Midbrain (tissue), 1 donor: Measurements from ENCODE around the gene HMCES.
"Not testable (repeated sequence)": the region's sequence is repeated elsewhere in the genome, so short reads cannot be mapped to it uniquely, and the experiment has no call there.

ENCODE experiments used
- DNase-seq: peaks from one replicate; lab custom pipeline; 2025; lab: John Stamatoyannopoulos, UW

HMCES gene

DNA sequence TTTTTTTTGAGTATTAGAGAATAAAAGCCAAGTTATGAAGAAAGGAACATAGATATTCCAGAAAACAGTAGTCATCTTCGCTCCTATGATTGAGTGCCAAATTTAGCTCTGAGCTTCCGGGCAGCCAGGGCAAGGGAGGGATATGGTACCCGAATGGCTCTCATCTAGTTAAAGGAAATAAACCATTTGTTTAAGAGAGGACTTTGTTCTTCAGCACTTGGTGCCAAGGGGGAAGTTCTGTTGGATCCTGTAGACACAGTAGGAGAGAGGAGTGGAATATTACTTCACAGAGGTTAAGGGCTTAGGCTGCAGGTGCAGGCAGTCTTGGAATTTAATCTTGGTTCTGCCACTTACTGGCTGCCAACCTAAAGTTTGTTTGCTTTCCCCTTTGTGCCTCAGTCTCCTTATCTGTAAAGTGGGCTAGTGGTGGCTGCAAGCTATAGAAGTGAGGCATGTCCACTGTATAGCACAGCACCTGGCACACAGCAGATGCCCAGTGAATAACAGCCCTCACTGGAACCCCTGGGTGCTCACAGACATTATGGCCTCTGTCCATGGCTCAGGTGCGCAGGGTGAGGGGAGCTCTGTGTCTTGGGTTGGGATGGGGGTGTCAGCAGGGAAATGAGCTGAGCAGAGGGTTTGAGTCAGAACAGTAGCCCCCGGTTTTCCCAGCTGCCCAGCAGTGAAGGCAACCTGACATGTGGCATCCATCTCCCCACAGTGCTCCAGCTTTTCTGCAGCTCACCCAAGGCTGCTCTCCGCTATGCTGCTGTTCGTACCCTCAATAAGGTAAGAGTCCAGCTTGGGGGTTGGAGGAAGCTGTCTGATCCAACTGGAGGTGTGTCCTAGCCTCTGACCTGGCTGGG, 18.8 kb upstream of the HMCES start:
- no peak for DNase-seq

DNA sequence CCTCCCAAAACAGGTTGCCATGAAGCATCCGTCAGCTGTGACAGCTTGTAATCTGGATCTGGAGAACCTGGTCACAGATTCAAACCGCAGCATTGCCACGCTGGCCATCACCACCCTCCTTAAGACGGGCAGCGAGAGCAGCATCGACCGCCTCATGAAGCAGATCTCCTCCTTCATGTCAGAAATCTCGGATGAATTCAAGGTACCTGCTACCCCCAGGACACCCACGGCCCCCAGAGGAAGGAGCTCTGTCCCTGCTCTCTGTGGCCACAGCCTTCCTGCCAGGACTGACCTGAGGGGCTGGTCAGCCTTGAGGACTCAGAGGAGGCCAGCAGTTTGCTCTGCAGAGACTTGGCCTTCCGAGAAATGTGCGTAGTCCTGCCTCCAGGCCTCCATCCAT, 18.1 kb upstream of the HMCES start:
- DNase-seq = no peak

DNA sequence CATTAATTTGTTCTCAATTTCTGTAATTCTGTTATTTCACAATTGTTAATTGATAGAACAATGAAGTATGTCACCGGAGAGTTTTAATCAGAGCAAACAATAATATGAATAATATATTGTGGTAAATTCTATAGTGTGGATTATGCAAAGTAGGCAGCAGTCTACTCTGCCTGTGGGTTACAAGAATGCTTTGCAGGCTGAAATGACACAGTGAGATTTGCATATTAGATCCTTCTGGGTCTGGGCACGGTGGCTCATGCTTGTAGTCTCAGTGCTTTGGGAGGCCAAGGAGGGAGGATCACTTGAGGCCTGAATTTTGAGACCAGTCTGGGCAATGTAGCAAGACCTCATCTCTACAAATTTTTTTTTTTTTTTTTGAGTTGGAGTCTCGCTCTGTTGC, 16.8 kb upstream of the HMCES start:
- DNase-seq = no peak

DNA sequence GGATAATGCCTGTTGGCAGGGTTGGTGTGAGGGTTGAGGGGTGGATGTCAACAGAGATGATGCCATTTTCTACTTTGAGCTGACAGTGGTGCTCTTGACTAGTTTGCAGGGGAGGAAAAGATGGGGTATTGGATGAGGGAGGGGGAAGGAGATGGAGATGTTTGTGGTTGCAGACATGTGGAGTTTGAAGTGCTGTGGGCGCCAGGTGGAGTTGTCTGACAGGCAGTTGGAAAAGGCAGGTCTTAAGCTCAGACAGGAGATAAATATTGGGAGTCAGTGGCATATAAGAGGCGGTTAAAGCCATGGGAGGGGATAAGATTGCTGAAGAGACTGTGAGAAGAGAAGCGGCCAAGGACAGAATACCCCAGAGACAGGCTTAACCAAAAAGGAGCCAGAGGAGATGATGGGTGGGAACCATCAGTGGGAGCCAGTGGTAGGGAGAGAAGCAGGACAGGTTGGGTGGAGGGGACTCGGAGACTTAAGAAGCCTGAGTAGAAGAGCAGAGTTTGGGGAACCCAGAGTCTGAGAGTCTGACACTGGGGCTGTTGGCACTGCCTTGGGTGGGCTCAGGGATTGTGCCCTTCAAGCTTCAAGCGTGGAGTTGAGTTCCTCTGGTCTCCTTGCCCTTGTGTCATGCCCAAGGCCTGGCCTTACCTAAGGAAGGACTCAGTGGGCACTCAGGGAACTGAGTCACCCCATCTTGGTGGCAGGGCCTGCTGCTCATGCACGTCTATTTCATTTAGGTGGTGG, 15.3 kb upstream of the HMCES start:
- DNase-seq = no peak

GRCh38 chr3:129264994-129265393, 13.7 kb upstream of the HMCES start:
- DNase-seq = not testable (repeated sequence)

DNA sequence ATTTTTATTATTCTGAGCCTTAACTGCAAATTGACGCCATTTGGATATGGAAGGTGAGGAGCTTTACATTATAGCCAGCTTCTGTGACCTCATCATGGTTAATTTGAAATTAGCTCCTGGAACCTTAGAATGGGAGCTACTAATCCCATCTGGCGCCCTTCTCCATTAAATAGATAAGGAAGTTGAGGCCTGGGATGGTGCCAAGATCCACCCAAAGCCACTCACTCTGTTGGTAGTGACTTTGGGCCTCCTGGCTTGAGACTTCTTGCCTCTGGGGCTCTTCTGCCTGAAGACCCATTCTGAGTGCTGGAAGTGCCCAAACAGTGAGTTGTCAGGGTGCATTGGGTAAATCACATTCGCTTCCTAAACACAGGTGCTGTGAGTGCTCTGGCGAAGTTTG, 12.0 kb upstream of the HMCES start:
- DNase-seq = no peak

DNA sequence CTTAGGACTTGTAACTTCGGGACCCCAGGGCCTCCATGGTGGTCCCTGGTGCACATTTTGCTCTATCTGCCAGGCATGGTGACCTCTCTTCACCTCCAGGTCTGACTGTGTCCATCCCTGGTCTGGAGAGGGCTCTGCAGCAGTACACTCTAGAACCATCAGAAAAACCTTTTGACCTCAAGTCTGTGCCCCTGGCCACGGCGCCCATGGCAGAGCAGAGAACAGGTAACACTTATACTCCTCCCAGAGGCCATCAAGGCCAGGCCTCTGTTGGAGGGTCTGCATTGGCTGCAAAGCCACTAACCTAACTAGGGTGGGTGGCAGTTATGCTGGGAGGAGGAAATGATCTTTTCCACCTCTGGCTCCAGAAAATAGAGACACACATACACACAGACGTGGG, 10.3 kb upstream of the HMCES start:
- no peak for DNase-seq

- DNase-seq = no peak
Observed at GRCh38 chr3:129271674-129272073, 7.0 kb upstream of the HMCES start.

DNA sequence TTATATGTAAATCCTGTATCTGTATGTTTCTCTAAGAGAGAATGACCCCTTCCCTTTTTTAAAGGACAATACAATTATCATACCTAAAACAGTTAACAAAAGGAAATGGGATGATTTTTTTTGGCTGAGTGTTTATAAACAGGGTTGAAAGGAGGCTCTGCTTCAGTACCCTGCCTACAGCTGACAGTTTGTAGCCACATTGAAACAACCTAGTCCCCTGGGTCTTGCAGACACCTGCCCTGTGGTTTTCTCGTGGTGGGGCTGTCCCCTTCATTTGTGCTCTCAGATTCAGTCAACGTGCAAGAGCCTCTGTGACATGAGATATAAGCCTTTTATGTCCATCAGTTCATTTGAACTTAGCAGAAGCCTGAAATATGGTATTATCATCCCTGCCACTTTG, 2.3 kb upstream of the HMCES start:
- DNase-seq = no peak

GRCh38 chr3:129277829-129278271, 820 bp upstream of the HMCES start:
- no peak for DNase-seq

DNA sequence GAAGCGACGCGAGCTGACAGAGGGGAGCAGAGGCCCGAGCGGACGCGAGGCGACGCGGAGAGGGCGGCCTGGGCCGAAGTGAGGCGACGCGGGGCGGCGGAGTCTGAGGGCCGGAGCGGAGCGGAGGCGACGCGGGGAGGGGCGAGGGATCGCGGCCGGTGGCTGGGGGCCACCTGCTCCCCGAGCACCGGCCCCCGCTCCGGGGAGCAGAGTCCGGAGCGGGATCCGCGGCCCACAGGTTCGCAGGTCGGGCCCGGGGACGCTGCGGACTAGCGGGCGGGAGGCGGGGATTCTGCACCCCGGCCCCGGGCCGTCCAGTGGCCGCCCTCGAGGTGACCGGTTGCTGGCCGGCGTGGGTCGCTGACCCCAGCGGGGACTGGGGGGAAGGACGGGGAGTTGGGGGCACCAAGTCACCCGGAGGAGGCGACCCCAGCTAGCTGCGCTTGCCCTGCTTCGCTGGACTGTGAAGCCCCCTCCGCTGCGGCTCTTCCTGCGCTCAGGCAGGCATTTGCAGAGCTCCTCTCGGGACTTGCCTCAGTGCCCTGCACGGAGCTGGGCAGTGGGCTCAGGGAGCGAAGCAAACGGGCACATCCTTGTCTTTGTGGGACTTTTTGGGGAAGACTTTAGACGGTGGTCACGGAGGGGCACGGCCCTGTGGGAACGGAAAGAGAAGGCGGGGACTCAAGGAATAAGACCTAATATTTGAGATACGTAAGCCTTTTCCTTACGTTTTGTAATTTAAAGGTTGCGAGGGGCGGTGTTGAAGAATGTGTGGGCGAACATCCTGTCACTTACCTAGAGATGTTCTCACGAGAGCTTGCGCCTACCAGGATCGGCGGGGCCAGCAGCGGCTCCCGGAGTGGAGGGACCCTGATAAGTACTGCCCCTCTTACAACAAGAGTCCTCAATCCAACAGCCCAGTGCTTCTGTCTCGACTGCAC, 566 bp downstream of the HMCES start:
- no peak for DNase-seq

GRCh38 chr3:129280183-129280582, 1.5 kb downstream of the HMCES start:
- no peak for DNase-seq

DNA sequence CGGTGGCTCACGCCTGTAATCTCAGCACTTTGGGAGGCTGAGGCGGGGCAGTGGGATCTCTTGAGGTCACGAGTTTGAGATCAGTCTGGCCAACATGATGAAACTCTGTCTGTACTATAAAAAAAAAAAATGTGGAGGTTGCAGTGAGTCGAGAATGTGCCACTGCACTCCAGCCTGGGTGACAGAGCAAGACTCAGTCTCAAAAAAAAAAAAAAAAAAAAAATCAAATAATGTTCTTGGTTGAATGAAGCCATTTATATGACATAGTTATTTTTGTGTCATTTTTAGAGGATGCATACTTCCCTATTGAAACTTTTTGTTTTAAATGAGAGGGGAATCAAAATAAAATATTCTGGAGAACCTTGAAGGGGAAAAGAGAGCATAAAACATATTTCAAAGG, 3.1 kb downstream of the HMCES start:
- DNase-seq = no peak

GRCh38 chr3:129282727-129283327, 4.2 kb downstream of the HMCES start:
- DNase-seq = no peak

GRCh38 chr3:129286081-129286480, 7.4 kb downstream of the HMCES start:
- DNase-seq = no peak

DNA sequence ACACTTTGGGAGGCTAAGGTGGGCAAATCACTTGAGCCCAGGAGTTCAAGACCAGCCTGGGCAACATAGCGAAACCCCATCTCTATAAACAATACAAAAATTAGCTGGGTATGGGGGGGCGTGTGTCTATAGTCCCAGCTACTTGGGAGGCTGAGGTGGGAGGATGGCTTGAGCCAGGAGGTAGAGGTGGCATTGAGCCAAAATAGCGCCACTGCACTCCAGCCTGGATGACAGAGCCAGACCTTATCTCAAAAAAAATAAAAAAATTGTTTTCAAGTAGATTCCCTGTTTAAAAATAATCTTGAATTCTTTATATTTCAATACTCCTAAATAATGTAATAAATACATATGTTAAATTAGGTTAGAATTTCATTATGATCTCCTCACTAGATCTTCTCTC, 9.8 kb downstream of the HMCES start:
- DNase-seq = no peak

DNA sequence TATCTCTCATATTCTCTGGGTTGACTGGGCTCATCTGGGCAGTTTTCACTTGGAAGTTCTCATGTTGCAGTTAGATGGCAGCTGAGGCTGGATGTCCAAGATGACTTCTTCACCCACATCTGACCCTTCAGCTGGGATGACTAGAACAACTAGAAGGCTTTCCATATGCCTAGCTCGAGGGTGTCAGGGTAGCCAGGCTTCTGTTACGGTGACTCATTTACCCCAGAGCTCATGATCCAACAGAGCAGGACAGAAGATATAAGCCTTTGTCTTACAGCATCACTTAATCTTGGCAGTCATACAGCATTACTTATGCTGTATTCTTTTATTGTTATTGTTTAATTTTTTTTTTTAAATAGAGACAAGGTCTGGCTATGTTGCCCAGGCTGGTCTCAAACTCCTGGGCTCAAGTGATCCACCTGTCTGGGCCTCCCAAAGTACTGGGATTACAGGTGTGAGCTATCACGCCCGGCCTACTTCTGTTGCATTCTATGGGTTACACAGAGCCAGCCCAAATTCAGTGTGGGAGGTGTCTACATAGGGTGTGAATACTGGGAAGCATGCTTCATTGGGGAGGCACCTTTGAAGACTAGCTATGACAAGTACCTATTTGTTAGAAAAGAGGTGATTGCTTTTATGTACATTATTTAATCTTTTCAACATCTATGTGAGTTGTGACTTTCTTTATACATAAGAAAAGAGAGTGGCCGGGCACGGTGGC, 10.7 kb downstream of the HMCES start:
- DNase-seq = no peak

DNA sequence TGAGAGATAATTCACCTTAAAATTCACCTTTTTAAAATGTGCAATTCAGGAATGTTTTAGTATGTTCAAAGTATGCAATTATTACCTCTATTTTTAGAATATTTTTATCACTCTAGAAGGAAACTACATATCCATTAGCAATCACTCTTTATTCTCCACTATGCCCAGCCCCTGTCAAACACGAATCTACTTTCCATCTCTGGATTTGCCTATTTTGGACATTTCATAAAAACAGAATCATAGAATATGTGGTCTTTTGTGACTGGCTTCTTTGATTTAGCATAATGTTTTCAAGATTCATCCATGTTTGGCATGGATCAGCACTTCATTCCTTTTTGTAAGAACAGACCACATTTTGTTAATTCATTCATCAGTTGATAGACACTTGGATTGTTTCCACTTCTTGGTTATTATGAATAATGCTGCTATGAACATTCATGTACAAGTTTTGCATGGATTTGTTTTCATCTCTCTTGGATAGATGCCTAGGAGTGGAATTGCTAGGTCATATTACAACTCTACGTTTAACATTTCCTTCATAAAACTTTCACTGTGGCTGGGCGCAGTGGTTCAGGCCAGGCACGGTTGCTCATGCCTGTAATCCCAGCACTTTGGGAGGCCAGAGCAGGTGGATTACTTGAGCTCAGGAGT, 12.7 kb downstream of the HMCES start:
- no peak for DNase-seq

GRCh38 chr3:129295286-129295685, 16.6 kb downstream of the HMCES start:
- no peak for DNase-seq

- no peak for DNase-seq
Observed at GRCh38 chr3:129304146-129304961, 25.7 kb downstream of the HMCES start.
